ENCODE results near the gene RNF183.

The RNF183 gene

DNA sequence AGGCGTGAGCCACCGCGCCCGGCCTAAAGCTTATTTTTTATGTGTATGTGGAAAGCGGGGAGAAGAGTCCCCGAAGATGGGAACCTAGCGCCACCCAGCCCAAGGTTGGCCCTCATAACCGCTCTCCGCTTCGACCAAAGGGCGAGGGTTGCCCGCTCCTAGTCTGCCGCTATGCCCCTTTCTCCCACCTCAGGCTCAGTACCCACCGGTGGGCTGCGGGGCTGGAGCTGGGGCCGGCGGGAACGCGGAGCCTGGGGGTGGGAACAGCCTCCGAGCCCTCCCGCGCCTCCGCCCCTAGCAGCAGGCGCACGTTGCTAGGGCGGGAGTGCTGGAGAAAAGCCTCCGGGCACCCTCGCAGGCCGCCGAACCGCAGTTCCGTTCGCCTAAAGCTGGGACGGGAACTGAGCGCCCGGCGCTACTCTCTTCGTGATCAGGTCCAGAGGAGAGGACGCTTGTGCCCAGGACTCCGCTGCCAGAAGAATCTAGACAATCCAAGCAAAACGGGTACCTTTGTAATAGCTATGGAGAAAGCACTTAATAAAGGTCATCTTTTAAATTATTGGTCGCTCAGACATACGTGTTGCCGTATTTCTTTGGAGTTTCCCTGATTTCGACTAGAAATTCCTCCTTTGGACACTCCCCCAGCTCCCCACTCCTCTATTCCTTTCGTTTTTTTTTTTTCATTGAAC lies 37.0 kb upstream of the RNF183 start, which contains the start of gene WDR31:
Gene WDR31, minus strand, starts transcription at position 265 of the 689 bp plus-strand sequence. CDS start 8,253 bp downstream, outside the sequence.
- Histone ChIP-seq H2AFZ (ENCODE audit: low read depth, low read length) (peak within 1 kb of the TSS; percentile 100), H3K36me3 (ENCODE audit: insufficient read depth, low read length) (no peaks in the 10 kb centered on the region), H3K4me1 (ENCODE audit: insufficient read depth, low read length) (peaks cover 8% of the 10 kb centered on the region), H3K27me3 (ENCODE audit: insufficient read depth, low read length) (peaks cover 2% of the 10 kb centered on the region), H3K9me3 (ENCODE audit: low read length) (no peaks in the 10 kb centered on the region), H3K4me3 (ENCODE audit: low read length) (peak within 1 kb of the TSS; percentile 71)

DNA sequence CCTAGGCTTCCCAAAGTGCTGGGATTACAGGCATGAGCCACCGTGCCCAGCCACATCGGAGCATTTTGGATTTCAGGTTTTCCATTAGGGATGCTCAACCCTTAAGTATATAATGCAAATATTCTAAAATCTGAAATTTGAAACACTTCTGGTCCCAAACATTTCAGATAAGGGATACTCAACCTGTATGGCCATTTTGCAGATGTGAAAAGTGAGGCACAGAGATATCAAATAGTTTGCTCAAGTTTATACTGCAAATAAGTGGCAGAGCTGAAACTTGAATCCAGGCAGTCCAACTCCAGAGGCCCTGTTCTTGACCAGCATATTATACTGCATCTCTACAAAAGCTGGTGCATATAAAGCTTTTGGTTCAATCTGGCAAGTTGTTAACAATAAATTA lies 34.5 kb upstream of the RNF183 start:
- Histone ChIP-seq H3K9me3 (ENCODE audit: low read length) (no peaks in the 10 kb centered on the region), H3K4me3 (ENCODE audit: low read length) (no peak overlapping the region), H3K4me1 (ENCODE audit: insufficient read depth, low read length) (peaks cover 8% of the 10 kb centered on the region), H3K27me3 (ENCODE audit: insufficient read depth, low read length) (no peaks in the 10 kb centered on the region), H2AFZ (ENCODE audit: low read depth, low read length) (no peak overlapping the region), H3K36me3 (ENCODE audit: insufficient read depth, low read length) (no peaks in the 10 kb centered on the region)

DNA sequence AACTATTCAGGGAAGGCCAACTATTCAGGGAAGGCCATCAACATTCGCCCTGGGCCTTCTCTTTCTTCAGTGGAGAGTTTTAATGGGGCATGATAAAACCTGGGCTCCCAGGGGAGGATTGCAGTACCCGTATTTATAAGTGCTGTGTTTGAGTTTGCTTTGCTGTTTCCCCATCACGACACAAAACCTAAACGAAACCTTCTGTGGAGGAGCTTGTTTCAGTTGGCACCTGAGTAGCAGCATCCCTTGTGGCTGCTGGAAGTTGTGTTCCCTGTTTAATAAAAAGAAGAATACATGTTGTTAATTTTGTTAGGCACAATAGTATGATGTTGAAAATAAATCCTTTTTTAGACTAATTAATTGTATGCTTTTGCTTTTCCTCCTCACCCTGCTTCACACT lies 28.6 kb upstream of the RNF183 start:
- Histone ChIP-seq H3K9me3 (ENCODE audit: low read length) (no peaks in the 10 kb centered on the region), H3K4me3 (ENCODE audit: low read length) (no peak overlapping the region), H3K4me1 (ENCODE audit: insufficient read depth, low read length) (no peaks in the 10 kb centered on the region), H3K36me3 (ENCODE audit: insufficient read depth, low read length) (no peaks in the 10 kb centered on the region), H3K27me3 (ENCODE audit: insufficient read depth, low read length) (no peaks in the 10 kb centered on the region), H2AFZ (ENCODE audit: low read depth, low read length) (no peak overlapping the region)

DNA sequence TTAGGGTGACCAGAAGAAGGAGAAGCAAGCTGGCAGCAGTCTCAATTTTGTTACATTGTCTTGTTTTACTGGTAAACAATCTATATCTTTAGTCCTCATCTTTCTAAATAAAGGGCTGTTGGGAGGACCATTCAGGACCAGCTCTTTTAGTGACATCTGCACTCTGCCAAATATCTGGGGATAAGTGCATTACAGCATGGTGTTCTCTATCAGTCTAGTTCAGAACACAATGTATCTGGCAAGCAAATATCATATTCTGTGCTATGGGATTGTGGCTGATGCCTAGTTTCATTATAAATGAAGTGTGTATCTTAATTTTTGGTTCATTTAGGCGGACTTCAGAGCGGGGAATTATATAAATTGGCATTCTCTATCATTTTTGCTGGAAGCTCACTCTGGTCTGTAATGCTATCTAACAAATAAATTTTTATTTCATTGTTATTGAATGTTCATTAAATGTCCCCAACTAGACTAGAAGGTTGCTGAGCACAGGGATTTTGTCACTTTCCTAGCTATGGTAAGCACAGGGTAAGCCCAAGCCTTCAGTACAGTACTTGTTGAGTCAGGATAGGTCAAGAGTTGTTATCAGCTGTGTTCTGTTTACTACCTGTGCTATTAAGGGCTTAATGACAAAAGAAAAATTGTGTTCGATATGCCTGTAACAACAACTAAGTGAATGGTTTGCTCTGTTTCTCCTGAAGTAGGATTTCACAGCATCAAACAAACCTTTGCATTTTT lies 25.0 kb upstream of the RNF183 start:
- no peaks in the 10 kb centered on the region for H3K27me3 ChIP-seq (ENCODE audit: insufficient read depth, low read length)
- H3K9me3 ChIP-seq (ENCODE audit: low read length), result no peaks in the 10 kb centered on the region
- no peak overlapping the region for H2AFZ ChIP-seq (ENCODE audit: low read depth, low read length)
- H3K4me1 ChIP-seq (ENCODE audit: insufficient read depth, low read length), result no peaks in the 10 kb centered on the region
- no peaks in the 10 kb centered on the region for H3K36me3 ChIP-seq (ENCODE audit: insufficient read depth, low read length)
- no peak overlapping the region for H3K4me3 ChIP-seq (ENCODE audit: low read length)

DNA sequence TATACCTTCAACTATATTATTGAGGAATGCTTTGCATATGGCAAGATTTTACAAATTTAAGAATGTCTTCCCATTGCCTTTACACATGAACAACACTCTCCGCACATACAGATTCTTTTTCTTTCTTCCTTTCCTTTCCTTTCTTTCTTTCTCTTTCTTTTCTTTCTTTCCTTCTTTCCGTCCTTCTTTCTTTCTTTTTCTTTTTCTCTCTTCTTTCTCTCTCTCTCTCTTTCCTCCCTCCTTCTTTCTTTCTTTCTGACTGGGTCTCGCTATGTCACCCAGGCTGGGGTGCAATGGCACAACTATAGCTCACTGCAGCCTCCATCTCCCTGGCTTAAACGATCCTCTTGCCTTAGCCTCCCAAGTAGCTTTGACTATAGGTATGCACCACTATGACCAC lies 23.1 kb upstream of the RNF183 start:
- H3K9me3 ChIP-seq (ENCODE audit: low read length), result no peaks in the 10 kb centered on the region
- no peak overlapping the region for H2AFZ ChIP-seq (ENCODE audit: low read depth, low read length)
- no peaks in the 10 kb centered on the region for H3K36me3 ChIP-seq (ENCODE audit: insufficient read depth, low read length)
- H3K4me1 ChIP-seq (ENCODE audit: insufficient read depth, low read length), result no peaks in the 10 kb centered on the region
- H3K27me3 ChIP-seq (ENCODE audit: insufficient read depth, low read length), result no peaks in the 10 kb centered on the region
- H3K4me3 ChIP-seq (ENCODE audit: low read length), result no peak overlapping the region

DNA sequence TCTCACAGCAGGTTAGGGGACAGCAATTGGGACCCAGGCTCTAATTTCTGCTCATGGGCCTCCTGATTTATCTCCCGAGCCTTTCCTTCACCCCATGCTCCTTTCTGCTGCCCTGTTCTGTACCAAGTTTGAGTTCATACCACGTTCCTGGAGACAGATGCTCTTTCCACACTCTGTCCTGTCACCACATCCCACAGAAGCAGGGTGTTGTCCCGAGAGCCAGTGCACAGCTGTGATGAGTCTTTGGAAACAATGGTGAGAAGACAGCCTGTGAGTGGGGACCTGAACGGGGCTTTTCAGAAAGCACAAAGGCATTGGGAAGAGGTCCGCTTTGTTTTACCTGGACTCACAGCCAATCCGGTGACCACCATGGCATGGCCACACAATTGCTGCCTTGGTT lies 19.5 kb upstream of the RNF183 start:
- H3K4me1 ChIP-seq (ENCODE audit: insufficient read depth, low read length), result no peaks in the 10 kb centered on the region
- H3K4me3 ChIP-seq (ENCODE audit: low read length), result no peak overlapping the region
- H3K9me3 ChIP-seq (ENCODE audit: low read length), result no peaks in the 10 kb centered on the region
- H3K36me3 ChIP-seq (ENCODE audit: insufficient read depth, low read length), result peaks cover 8% of the 10 kb centered on the region
- H2AFZ ChIP-seq (ENCODE audit: low read depth, low read length), result no peak overlapping the region
- H3K27me3 ChIP-seq (ENCODE audit: insufficient read depth, low read length), result no peaks in the 10 kb centered on the region

DNA sequence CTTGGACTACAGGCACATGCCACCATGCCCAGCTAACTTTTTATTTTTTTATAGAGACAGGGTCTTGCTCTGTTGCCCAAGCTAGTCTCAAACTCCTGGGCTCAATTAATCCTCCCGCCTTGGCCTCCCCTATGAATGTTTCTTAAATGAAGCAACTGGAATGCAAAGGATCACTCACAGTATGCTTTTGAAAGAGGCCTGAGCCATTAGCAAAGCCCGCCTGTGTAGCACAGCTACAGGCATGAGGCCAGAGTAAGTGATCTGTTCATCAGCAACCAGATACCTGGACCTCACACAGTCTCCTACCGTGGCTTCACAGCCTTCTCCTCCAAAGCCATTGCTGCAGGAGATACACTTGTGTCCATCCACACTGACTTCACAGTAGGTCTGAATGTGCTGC lies 16.9 kb upstream of the RNF183 start:
- H3K36me3 ChIP-seq (ENCODE audit: insufficient read depth, low read length), result peaks cover 8% of the 10 kb centered on the region
- H2AFZ ChIP-seq (ENCODE audit: low read depth, low read length), result no peak overlapping the region
- H3K27me3 ChIP-seq (ENCODE audit: insufficient read depth, low read length), result no peaks in the 10 kb centered on the region
- peaks cover 15% of the 10 kb centered on the region for H3K4me1 ChIP-seq (ENCODE audit: insufficient read depth, low read length)
- H3K4me3 ChIP-seq (ENCODE audit: low read length), result no peak overlapping the region
- H3K9me3 ChIP-seq (ENCODE audit: low read length), result no peaks in the 10 kb centered on the region

DNA sequence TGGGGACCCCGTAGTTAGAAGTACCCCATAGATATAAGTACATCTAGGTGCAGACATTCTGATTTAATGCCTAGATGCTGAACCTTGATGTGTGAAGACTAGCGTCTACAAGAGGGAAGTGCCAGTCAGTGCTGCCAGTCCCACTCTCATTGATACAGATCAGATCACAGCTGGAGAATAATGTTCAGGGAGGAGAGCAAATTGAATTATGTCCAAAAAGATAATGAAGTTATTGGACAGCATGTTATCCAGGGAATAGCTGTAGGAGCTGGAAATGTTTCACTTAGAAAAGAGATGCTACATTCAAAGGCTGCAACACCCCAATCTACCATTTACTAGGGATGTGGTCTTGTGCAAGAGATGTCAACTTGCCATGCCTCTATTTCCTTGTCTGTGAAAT lies 15.9 kb upstream of the RNF183 start:
- Histone ChIP-seq H3K4me1 (ENCODE audit: insufficient read depth, low read length) (peaks cover 15% of the 10 kb centered on the region), H3K27me3 (ENCODE audit: insufficient read depth, low read length) (no peaks in the 10 kb centered on the region), H2AFZ (ENCODE audit: low read depth, low read length) (no peak overlapping the region), H3K36me3 (ENCODE audit: insufficient read depth, low read length) (peaks cover 8% of the 10 kb centered on the region), H3K4me3 (ENCODE audit: low read length) (no peak overlapping the region), H3K9me3 (ENCODE audit: low read length) (no peaks in the 10 kb centered on the region)

DNA sequence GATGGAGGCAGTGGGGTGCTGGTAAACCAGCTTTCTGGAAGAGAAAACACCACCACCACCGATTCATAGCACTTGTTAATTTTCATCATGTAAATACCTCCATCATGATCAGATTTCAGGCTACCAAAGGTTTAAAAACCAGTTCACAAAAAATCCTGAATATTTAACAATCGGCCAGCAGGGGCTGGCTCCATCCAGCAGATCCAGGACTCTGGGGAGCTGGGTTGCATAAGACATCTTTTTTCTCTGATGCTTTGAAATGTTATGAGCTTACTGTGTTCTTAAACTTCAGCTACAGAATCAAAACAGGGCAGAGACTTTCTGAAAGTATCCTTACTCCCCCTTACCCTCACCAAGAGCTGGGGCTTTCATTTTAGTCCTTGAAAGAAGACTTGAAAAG lies 14.6 kb upstream of the RNF183 start:
- H3K27me3 ChIP-seq (ENCODE audit: insufficient read depth, low read length), result no peaks in the 10 kb centered on the region
- H2AFZ ChIP-seq (ENCODE audit: low read depth, low read length), result no peak overlapping the region
- H3K4me3 ChIP-seq (ENCODE audit: low read length), result no peak overlapping the region
- H3K36me3 ChIP-seq (ENCODE audit: insufficient read depth, low read length), result peaks cover 8% of the 10 kb centered on the region
- H3K4me1 ChIP-seq (ENCODE audit: insufficient read depth, low read length), result peaks cover 15% of the 10 kb centered on the region
- no peaks in the 10 kb centered on the region for H3K9me3 ChIP-seq (ENCODE audit: low read length)

DNA sequence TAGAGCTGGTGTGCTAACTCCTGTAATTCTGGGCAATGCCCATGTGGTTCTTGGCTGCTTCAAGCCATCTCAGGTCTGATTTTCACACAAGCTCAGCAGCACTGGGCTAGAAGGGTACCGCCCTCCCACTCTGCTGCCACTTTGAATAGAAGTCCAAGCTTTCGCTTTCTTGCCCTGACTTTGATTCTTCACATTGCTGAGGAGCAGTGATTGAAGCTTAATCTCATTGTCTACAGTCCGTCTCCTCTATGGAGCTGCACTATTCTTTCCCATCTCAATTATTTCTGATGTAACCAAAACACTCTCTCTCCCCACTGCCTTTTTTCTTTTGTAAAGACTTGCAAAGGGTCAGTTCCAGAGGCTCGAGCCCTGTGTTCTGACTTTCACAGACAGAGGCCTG lies 12.9 kb upstream of the RNF183 start:
- no peak overlapping the region for H2AFZ ChIP-seq (ENCODE audit: low read depth, low read length)
- no peak overlapping the region for H3K4me3 ChIP-seq (ENCODE audit: low read length)

DNA sequence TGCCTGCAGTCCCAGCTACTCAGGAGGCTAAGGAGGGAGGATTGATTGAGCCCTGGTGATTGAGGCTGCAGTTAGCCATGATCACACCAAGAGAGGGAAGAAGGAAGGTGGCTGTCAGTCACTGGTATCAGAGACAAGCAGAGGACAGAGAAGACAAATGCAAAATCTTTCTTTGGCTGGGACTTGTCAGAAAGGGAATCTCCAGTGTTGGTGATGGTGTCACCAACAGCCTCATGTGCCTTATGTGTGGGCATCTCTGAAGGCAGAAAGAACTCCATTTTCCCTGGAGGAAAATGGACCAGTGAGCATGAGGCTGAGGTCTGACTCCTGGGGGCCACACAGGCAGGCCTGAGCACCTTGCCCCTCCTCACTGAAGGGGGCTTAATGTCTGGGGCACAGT lies 12.1 kb upstream of the RNF183 start:
- H3K4me1 ChIP-seq (ENCODE audit: insufficient read depth, low read length), result peaks cover 15% of the 10 kb centered on the region
- H2AFZ ChIP-seq (ENCODE audit: low read depth, low read length), result no peak overlapping the region
- H3K36me3 ChIP-seq (ENCODE audit: insufficient read depth, low read length), result peaks cover 8% of the 10 kb centered on the region
- no peaks in the 10 kb centered on the region for H3K9me3 ChIP-seq (ENCODE audit: low read length)
- H3K4me3 ChIP-seq (ENCODE audit: low read length), result no peak overlapping the region
- no peaks in the 10 kb centered on the region for H3K27me3 ChIP-seq (ENCODE audit: insufficient read depth, low read length)

More for the DNA sequence above, 12.9 kb upstream of the RNF183 start:
- Histone ChIP-seq H3K27me3 (ENCODE audit: insufficient read depth, low read length) (no peaks in the 10 kb centered on the region), H3K9me3 (ENCODE audit: low read length) (no peaks in the 10 kb centered on the region), H3K36me3 (ENCODE audit: insufficient read depth, low read length) (peaks cover 8% of the 10 kb centered on the region), H3K4me1 (ENCODE audit: insufficient read depth, low read length) (peaks cover 15% of the 10 kb centered on the region)

DNA sequence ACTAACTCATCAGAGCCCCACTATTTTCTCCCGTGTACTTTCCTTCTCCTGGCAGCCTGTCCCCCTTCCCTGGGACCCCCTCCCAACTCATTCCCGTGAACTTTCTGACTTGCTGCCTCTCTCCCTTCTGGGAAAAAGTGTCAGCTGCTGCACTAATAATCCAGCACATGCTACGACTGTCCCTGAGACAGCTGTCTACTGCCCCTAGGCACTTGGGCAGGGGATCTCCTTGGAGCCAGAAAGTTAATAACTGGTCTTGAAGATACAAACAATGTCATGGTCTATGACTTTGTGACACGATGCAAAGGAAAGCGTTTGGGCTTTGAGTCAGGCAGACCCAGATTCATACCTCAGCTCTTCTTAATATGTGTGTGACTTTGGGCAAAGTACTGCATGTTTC lies 10.1 kb upstream of the RNF183 start:
- Histone ChIP-seq H2AFZ (ENCODE audit: low read depth, low read length) (no peak overlapping the region), H3K27me3 (ENCODE audit: insufficient read depth, low read length) (no peaks in the 10 kb centered on the region), H3K36me3 (ENCODE audit: insufficient read depth, low read length) (no peaks in the 10 kb centered on the region), H3K4me1 (ENCODE audit: insufficient read depth, low read length) (peaks cover 15% of the 10 kb centered on the region), H3K9me3 (ENCODE audit: low read length) (no peaks in the 10 kb centered on the region), H3K4me3 (ENCODE audit: low read length) (no peak overlapping the region)

DNA sequence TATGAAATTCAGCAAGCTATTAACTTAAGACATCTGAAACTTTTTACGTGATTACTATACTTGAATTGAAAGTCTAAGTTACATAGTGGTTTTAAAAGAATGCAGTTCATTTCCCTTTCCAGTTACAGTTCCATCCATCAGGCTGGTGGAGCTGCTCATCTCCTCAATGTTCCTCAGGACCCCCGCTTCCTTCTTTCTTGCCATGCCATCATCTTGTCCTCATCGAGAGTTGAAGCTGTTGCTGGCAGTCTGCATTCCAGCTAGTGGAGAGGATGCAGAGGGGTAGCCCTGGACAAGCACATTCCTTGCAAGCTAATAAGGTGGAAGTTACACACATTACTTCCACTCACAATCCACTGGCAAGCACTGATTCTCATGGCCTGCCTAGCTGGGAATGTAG lies 8.8 kb upstream of the RNF183 start:
- no peaks in the 10 kb centered on the region for H3K36me3 ChIP-seq (ENCODE audit: insufficient read depth, low read length)
- H3K9me3 ChIP-seq (ENCODE audit: low read length), result no peaks in the 10 kb centered on the region
- no peak overlapping the region for H2AFZ ChIP-seq (ENCODE audit: low read depth, low read length)
- no peak overlapping the region for H3K4me3 ChIP-seq (ENCODE audit: low read length)
- H3K4me1 ChIP-seq (ENCODE audit: insufficient read depth, low read length), result peaks cover 15% of the 10 kb centered on the region
- H3K27me3 ChIP-seq (ENCODE audit: insufficient read depth, low read length), result no peaks in the 10 kb centered on the region
